H1 (cell line): ENCODE measurements around the gene ANKH. TPM values are rescaled to one million over a fixed set of nuclear protein-coding genes. Genes with fewer than 3 reads are reported as not detected.

Experiments
- CTCF ChIP-seq, 3 experiments: IDR thresholded peaks; 1 replicate in 2 of 3; 2 replicates in 1 of 3; pipeline versions ENCODE4 v1.5.1 to v1.6.1; 2011; ENCODE audit warnings: low read length in 3 of 3, mild to moderate bottlenecking in 3 of 3, inconsistent platforms in 2 of 3, low read depth in 1 of 3, moderate library complexity in 1 of 3; ENCODE audit not compliant: insufficient read depth in 1 of 3; ENCODE audit errors: control extremely low read depth in 1 of 3
- GABPA ChIP-seq: IDR thresholded peaks from 2 replicates; pipeline ENCODE4 v1.6.1; 2011; ENCODE audit warnings: mild to moderate bottlenecking, low read length, moderate library complexity, borderline replicate concordance; ENCODE audit not compliant: insufficient read depth
- SAP30 ChIP-seq: fragments of 300-600 bp; sonication (generic); IDR thresholded peaks from 2 replicates; pipeline ENCODE4 v1.7.1; 2012; ENCODE audit warnings: low read length, moderate library complexity, mild to moderate bottlenecking, inconsistent platforms; ENCODE audit not compliant: insufficient read depth, insufficient replicate concordance
- polyA plus RNA-seq, 7 experiments: library from polyadenylated mRNA; depleted of rRNA in 3 of 7; stranded (reverse) in 5 of 7; unstranded in 2 of 7; fragments of >200 nt in 5 of 7; fragments of 200-250 nt in 2 of 7; gene quantifications; 1 replicate in 5 of 7; 2 replicates in 1 of 7; 4 replicates in 1 of 7; pipeline versions ENCODE4 v1.2.1 to v1.2.3, GENCODE V29; 2011 to 2013; ENCODE audit warnings: missing spikeins in 2 of 7, mixed read lengths in 2 of 7
- total RNA-seq: library from RNA; stranded (reverse); fragmentation: NEBNext Ultra II Directional; extraction: Animal tissue kit (Norgen Biotek cat#: 25700); gene quantifications from 2 replicates; pipeline ENCODE4 v1.2.1, GENCODE V29; 2021

The ANKH gene
- total and polyA plus RNA-seq, 2 of the 8 experiments (the other 6 are each of a cell fraction or from before 2014, with no cell fraction given) = 5.3 to 13.0 TPM

GRCh38 chr5:14813747-14814146 lies 57.8 kb downstream of the ANKH start (continued):
- TF ChIP-seq CTCF (IDR thresholded peaks at IDR 0.05; ENCODE audit: control extremely low read depth in 1 of 3, insufficient read depth in 1 of 3, low read depth in 1 of 3, low read length in 3 of 3) (no peak), SAP30 (no peak), GABPA (no peak)
- TF ChIP-seq, all 59 proteins: peak for 0
